HEK293 (cell line): Measurements from ENCODE around the gene MYL6B.
"Not testable (repeated sequence)": the region's sequence is repeated elsewhere in the genome, so short reads cannot be mapped to it uniquely, and the experiment has no call there.

Source experiments
- CTCF ChIA-PET: fragments of 350-600 bp; formaldehyde crosslinking; extraction: SDS; loops from one replicate; lab custom pipeline; 2021; ENCODE audit warnings: antibody characterized with exemption; lab: Yijun Ruan, JAX
- POLR2A ChIA-PET: fragments of 300-600 bp; formaldehyde crosslinking; extraction: SDS; loops from one replicate; lab custom pipeline; 2020; ENCODE audit warnings: antibody characterized with exemption, inconsistent platforms; lab: Yijun Ruan, JAX
- H3K27ac ChIP-seq: fragments of 200-500 bp; sonication (Bioruptor generic); 2 replicates; pipeline ENCODE4 v1.5.1; 2014; ENCODE audit warnings: low read depth, low read length, control low read depth, inconsistent platforms; ENCODE audit errors: extremely low read depth
- H3K36me3 ChIP-seq, 2 experiments: fragments of 200-500 bp in 1 of 2; sonication (Bioruptor generic) in 1 of 2; 1 replicate in 1 of 2; 2 replicates in 1 of 2; pipeline ENCODE4 v1.5.1; 2014 to 2017; ENCODE audit warnings: inconsistent platforms in 2 of 2, low read length in 2 of 2; ENCODE audit not compliant: control insufficient read depth in 2 of 2, insufficient read depth in 1 of 2
- H3K4me1 ChIP-seq: fragments of 200-500 bp; sonication (Bioruptor generic); 2 replicates; pipeline ENCODE4 v1.5.1; 2014; ENCODE audit warnings: mild to moderate bottlenecking, low read length, inconsistent platforms; ENCODE audit not compliant: control insufficient read depth, insufficient read depth
- H3K4me3 ChIP-seq: 2 replicates; pipeline ENCODE4 v1.5.1; 2011; ENCODE audit warnings: low read depth, mild to moderate bottlenecking, control low read depth, low read length, moderate library complexity
- H3K9me3 ChIP-seq: fragments of 200-500 bp; sonication (Bioruptor generic); 2 replicates; pipeline ENCODE4 v1.5.1; 2014; ENCODE audit warnings: low read depth, low read length, inconsistent platforms; ENCODE audit not compliant: control insufficient read depth, insufficient read depth
- ATF2 ChIP-seq: fragments of 450-650 bp; formaldehyde crosslinking; IDR thresholded peaks from 2 replicates; pipeline ENCODE4 v1.5.1; 2016; ENCODE audit warnings: missing biosample characterization, missing genetic modification characterization, low read depth
- GLIS1 ChIP-seq: fragments of 450-650 bp; formaldehyde crosslinking; IDR thresholded peaks from 2 replicates; pipeline ENCODE4 v1.5.1; 2016; ENCODE audit warnings: missing biosample characterization, missing genetic modification characterization
- KLF10 ChIP-seq: fragments of 450-650 bp; IDR thresholded peaks from 2 replicates; pipeline ENCODE4 v1.5.1; 2018; ENCODE audit warnings: missing biosample characterization, mild to moderate bottlenecking, missing genetic modification characterization
- KLF9 ChIP-seq: fragments of 450-650 bp; formaldehyde crosslinking; IDR thresholded peaks from 2 replicates; pipeline ENCODE4 v1.5.1; 2016; ENCODE audit warnings: missing biosample characterization, missing genetic modification characterization, low read depth
- SCRT2 ChIP-seq: fragments of 450-650 bp; formaldehyde crosslinking; IDR thresholded peaks from 2 replicates; pipeline ENCODE4 v1.5.1; 2016; ENCODE audit warnings: missing biosample characterization, missing genetic modification characterization
- ZFP3 ChIP-seq: fragments of 450-650 bp; formaldehyde crosslinking; IDR thresholded peaks from 2 replicates; pipeline ENCODE4 v1.5.1; 2016; ENCODE audit warnings: low read depth, missing biosample characterization, missing genetic modification characterization
- ZNF121 ChIP-seq: fragments of 450-650 bp; formaldehyde crosslinking; IDR thresholded peaks from 2 replicates; pipeline ENCODE4 v1.5.1; 2016; ENCODE audit warnings: missing biosample characterization, missing genetic modification characterization
- ZNF223 ChIP-seq: fragments of 450-650 bp; formaldehyde crosslinking; IDR thresholded peaks from 2 replicates; pipeline ENCODE4 v1.5.1; 2016; ENCODE audit warnings: missing biosample characterization, missing genetic modification characterization
- ZNF473 ChIP-seq: fragments of 450-650 bp; formaldehyde crosslinking; IDR thresholded peaks from 2 replicates; pipeline ENCODE4 v1.5.1; 2017; ENCODE audit warnings: missing biosample characterization, missing genetic modification characterization
- ZNF585B ChIP-seq: fragments of 450-650 bp; formaldehyde crosslinking; IDR thresholded peaks from 2 replicates; pipeline ENCODE4 v1.5.1; 2016; ENCODE audit warnings: missing biosample characterization, missing genetic modification characterization
- ZNF629 ChIP-seq: fragments of 450-650 bp; formaldehyde crosslinking; IDR thresholded peaks from 2 replicates; pipeline ENCODE4 v1.5.1; 2017; ENCODE audit warnings: missing biosample characterization, missing genetic modification characterization
- TF ChIP-seq, protein P1 (sequence below): fragments of 450-650 bp; formaldehyde crosslinking; conservative IDR thresholded peaks from 2 replicates; pipeline ENCODE4 v1.5.1; 2016; ENCODE audit warnings: low read depth, missing biosample characterization, missing genetic modification characterization
- TF ChIP-seq, protein P2 (sequence below): fragments of 450-650 bp; formaldehyde crosslinking; IDR thresholded peaks from 2 replicates; pipeline ENCODE4 v1.5.1; 2016; ENCODE audit warnings: missing biosample characterization, missing genetic modification characterization
- TF ChIP-seq, protein P3 (sequence below): fragments of 450-650 bp; formaldehyde crosslinking; IDR thresholded peaks from 2 replicates; pipeline ENCODE4 v1.5.1; 2016; ENCODE audit warnings: missing biosample characterization, missing genetic modification characterization
- TF ChIP-seq, protein P4 (sequence below): fragments of 450-650 bp; formaldehyde crosslinking; IDR thresholded peaks from 2 replicates; pipeline ENCODE4 v1.5.1; 2016; ENCODE audit warnings: missing biosample characterization, missing genetic modification characterization
- TF ChIP-seq, protein P5 (sequence below): fragments of 450-650 bp; formaldehyde crosslinking; IDR thresholded peaks from 2 replicates; pipeline ENCODE4; 2016; ENCODE audit warnings: missing biosample characterization, missing genetic modification characterization

The MYL6B gene

GRCh38 chr12:56156464-56157200 lies 4.2 kb downstream of the MYL6B start:
- Histone ChIP-seq H3K36me3 (peaks cover 4 to 47% of the 10 kb centered on the region in 2 experiments), H3K27ac (peak overlapping the region; percentile 84; the same call in 1 of the 2 replicates)
- POLR2A ChIA-PET, result interaction anchor here (0.6 to 3.8 kb wide), 6 partner anchors 20 to 76 kb away, joined by 3 to 20 read pairs (median 4); partner anchors contain the start of genes ESYT1 and RNF41
- not testable (repeated sequence) for H3K9me3 ChIP-seq, H3K4me3 ChIP-seq, H3K4me1 ChIP-seq
- CTCF ChIA-PET, result interaction anchor here (0.6 to 2.0 kb wide), 4 partner anchors 23 to 309 kb away, joined by 3 to 6 read pairs (median 4); partner anchors contain the start of gene ESYT1
- TF ChIP-seq ATF2 (peak; percentile 61; the same call in 1 of the 2 replicates), ZNF121 (0 out of 2 replicates have a peak, but pooled peaks have one; percentile 64), ZNF629 (tag by site-specific recombination) (peak; percentile 54; the same call in 1 of the 2 replicates), GLIS1 (tag by site-specific recombination) (0 out of 2 replicates have a peak, but pooled peaks have one; percentile 7)

- peak overlapping the region; percentile 84 for H3K27ac ChIP-seq
- no peaks in the 10 kb centered on the region for H3K9me3 ChIP-seq
- ChIA-PET POLR2A (interaction anchor here (0.5 to 3.8 kb wide), 12 partner anchors 9 to 39 kb away, joined by 3 to 42 read pairs (median 4); partner anchors contain the start of genes ESYT1, SMARCC2 and ZC3H10), CTCF (interaction anchor here (0.6 to 2.0 kb wide), 3 partner anchors 30 to 310 kb away, joined by 5 to 17 read pairs (median 6); partner anchors contain the start of gene ESYT1)
- H3K4me3 ChIP-seq, result peak overlapping the region; percentile 90
- H3K36me3 ChIP-seq, result peaks cover 7 to 54% of the 10 kb centered on the region in 2 experiments
- peaks cover 3% of the 10 kb centered on the region; the same call in 1 of the 2 replicates for H3K4me1 ChIP-seq
- TF ChIP-seq, protein P1, sequence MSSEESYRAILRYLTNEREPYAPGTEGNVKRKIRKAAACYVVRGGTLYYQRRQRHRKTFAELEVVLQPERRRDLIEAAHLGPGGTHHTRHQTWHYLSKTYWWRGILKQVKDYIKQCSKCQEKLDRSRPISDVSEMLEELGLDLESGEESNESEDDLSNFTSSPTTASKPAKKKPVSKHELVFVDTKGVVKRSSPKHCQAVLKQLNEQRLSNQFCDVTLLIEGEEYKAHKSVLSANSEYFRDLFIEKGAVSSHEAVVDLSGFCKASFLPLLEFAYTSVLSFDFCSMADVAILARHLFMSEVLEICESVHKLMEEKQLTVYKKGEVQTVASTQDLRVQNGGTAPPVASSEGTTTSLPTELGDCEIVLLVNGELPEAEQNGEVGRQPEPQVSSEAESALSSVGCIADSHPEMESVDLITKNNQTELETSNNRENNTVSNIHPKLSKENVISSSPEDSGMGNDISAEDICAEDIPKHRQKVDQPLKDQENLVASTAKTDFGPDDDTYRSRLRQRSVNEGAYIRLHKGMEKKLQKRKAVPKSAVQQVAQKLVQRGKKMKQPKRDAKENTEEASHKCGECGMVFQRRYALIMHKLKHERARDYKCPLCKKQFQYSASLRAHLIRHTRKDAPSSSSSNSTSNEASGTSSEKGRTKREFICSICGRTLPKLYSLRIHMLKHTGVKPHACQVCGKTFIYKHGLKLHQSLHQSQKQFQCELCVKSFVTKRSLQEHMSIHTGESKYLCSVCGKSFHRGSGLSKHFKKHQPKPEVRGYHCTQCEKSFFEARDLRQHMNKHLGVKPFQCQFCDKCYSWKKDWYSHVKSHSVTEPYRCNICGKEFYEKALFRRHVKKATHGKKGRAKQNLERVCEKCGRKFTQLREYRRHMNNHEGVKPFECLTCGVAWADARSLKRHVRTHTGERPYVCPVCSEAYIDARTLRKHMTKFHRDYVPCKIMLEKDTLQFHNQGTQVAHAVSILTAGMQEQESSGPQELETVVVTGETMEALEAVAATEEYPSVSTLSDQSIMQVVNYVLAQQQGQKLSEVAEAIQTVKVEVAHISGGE (tag by site-specific recombination), result 0 out of 2 replicates have a peak, but pooled peaks have one; percentile 6
- no peak for TF ChIP-seq ZNF473 (tag by site-specific recombination)
- TF ChIP-seq KLF9 (tag by site-specific recombination), result 0 out of 2 replicates have a peak, but pooled peaks have one; percentile 37
- no peak for TF ChIP-seq ZNF223
- TF ChIP-seq, protein P2, sequence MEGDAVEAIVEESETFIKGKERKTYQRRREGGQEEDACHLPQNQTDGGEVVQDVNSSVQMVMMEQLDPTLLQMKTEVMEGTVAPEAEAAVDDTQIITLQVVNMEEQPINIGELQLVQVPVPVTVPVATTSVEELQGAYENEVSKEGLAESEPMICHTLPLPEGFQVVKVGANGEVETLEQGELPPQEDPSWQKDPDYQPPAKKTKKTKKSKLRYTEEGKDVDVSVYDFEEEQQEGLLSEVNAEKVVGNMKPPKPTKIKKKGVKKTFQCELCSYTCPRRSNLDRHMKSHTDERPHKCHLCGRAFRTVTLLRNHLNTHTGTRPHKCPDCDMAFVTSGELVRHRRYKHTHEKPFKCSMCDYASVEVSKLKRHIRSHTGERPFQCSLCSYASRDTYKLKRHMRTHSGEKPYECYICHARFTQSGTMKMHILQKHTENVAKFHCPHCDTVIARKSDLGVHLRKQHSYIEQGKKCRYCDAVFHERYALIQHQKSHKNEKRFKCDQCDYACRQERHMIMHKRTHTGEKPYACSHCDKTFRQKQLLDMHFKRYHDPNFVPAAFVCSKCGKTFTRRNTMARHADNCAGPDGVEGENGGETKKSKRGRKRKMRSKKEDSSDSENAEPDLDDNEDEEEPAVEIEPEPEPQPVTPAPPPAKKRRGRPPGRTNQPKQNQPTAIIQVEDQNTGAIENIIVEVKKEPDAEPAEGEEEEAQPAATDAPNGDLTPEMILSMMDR, result peak; percentile 71
- TF ChIP-seq, protein P3, sequence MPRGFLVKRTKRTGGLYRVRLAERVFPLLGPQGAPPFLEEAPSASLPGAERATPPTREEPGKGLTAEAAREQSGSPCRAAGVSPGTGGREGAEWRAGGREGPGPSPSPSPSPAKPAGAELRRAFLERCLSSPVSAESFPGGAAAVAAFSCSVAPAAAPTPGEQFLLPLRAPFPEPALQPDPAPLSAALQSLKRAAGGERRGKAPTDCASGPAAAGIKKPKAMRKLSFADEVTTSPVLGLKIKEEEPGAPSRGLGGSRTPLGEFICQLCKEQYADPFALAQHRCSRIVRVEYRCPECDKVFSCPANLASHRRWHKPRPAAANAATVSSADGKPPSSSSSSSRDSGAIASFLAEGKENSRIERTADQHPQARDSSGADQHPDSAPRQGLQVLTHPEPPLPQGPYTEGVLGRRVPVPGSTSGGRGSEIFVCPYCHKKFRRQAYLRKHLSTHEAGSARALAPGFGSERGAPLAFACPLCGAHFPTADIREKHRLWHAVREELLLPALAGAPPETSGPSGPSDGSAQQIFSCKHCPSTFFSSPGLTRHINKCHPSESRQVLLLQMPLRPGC, result peak; percentile 12; the same call in 1 of the 2 replicates
- TF ChIP-seq SCRT2 (tag by site-specific recombination), result 0 out of 2 replicates have a peak, but pooled peaks have one; percentile 30
- no peak for TF ChIP-seq ZFP3 (tag by site-specific recombination)
- no peak for TF ChIP-seq KLF10
- TF ChIP-seq, protein P4, sequence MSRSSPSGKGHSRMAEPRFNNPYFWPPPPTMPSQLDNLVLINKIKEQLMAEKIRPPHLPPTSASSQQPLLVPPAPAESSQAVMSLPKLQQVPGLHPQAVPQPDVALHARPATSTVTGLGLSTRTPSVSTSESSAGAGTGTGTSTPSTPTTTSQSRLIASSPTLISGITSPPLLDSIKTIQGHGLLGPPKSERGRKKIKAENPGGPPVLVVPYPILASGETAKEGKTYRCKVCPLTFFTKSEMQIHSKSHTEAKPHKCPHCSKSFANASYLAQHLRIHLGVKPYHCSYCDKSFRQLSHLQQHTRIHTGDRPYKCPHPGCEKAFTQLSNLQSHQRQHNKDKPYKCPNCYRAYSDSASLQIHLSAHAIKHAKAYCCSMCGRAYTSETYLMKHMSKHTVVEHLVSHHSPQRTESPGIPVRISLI (tag by site-specific recombination), result peak; percentile 46
- TF ChIP-seq ZNF585B (tag by site-specific recombination), result no peak
- TF ChIP-seq, protein P5, sequence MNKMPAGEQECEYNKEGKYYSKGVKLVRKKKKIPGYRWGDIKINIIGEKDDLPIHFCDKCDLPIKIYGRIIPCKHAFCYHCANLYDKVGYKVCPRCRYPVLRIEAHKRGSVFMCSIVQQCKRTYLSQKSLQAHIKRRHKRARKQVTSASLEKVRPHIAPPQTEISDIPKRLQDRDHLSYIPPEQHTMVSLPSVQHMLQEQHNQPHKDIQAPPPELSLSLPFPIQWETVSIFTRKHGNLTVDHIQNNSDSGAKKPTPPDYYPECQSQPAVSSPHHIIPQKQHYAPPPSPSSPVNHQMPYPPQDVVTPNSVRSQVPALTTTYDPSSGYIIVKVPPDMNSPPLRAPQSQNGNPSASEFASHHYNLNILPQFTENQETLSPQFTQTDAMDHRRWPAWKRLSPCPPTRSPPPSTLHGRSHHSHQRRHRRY, result peak; percentile 62; the same call in 1 of the 2 replicates
These were observed 5.0 kb downstream of the MYL6B start for GRCh38 chr12:56157201-56158028.
